ENCODE results near the gene IL1RAP.
A peak's percentile ranks its signal among the peaks of the same experiment; 100 is the strongest.

Gene IL1RAP

DNA sequence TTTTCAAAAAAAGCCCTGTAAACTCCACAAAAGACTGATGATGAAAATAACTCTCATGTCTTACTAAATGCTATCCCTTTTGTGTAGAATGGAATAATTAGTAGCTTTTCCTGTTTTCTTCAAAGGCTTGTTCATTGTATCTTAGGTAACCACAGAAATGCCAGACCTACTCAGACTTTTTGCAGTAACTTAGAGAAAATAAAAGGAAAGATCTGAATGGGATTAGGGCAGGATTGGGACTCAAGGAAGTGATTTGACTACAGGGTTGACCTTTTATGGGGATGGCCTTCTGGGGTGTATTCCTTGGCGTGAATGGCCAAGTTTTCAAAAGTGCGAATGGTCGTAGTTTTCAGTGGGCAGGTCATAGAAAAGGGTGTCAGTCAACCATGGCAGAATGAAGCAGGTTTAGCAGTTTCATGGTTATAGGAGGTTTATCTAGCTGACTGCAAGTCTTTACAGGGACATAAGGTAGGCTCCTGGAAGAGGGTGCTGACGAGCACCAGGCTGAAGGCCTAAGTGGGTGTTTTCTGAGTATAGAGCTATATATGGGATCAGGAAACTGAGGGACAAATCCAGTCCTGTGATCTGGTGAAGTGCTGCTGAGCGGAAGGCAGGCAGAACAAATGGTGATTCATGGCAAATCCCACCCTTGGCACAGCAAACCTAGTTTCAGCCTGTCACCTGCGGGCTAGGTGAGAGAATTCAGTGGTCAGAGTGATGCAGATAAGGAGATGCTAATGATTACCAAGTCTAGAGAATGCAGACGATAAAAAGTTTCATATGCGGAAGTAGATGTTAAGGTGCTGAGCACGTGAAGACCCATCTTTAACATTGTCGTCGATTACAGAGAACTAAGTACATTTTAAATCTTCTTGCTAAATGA is 46.4 kb downstream of the IL1RAP start:
- H3K36me3 ChIP-seq = no peaks in the 10 kb centered on the region
- no peak overlapping the region for H3K4me3 ChIP-seq (ENCODE audit: low read depth, low read length)
- TF ChIP-seq, protein P1, sequence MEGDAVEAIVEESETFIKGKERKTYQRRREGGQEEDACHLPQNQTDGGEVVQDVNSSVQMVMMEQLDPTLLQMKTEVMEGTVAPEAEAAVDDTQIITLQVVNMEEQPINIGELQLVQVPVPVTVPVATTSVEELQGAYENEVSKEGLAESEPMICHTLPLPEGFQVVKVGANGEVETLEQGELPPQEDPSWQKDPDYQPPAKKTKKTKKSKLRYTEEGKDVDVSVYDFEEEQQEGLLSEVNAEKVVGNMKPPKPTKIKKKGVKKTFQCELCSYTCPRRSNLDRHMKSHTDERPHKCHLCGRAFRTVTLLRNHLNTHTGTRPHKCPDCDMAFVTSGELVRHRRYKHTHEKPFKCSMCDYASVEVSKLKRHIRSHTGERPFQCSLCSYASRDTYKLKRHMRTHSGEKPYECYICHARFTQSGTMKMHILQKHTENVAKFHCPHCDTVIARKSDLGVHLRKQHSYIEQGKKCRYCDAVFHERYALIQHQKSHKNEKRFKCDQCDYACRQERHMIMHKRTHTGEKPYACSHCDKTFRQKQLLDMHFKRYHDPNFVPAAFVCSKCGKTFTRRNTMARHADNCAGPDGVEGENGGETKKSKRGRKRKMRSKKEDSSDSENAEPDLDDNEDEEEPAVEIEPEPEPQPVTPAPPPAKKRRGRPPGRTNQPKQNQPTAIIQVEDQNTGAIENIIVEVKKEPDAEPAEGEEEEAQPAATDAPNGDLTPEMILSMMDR (IDR thresholded peaks at IDR 0.05; ENCODE audit: low read depth, low read length) = no peak
- DNase-seq = no peak
- no peaks in the 10 kb centered on the region for H3K27me3 ChIP-seq (ENCODE audit: insufficient read depth, low read depth, severe bottlenecking)
- no peak overlapping the region; the same call in 1 of the 2 replicates for H3K27ac ChIP-seq
- no peaks in the 10 kb centered on the region for H3K9me3 ChIP-seq (ENCODE audit: severe bottlenecking)

DNA sequence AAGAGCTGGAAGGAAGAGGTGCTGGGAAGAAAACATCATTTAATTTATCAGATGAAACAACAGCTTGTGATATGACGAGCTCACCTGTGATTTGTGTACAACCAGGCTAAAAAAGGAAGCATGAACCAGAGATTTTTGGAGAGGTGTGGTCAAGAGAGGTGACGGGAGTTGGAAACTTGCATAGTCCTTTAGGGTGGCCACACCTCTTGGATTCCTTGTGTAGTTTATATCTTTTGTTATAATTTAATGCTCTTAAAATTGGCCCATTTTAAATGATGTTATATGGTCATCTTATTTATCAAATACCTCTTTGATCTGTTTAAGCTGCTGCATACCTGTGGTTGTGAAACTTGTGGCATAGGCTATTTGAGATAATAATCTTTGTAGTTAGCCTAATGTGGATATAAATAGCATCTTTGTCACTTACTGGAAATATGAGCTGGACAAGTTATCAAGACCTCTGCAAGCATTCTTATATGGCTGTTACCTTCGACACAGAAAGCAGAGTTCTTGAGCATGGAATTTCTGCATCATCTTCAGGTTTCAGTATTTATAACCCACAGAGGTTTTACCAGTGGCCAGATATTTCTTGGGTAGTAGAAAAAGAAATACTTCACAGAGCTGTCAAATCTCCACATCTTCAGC is 49.1 kb downstream of the IL1RAP start:
- DNase-seq = no peak
- TF ChIP-seq, protein P1 (IDR thresholded peaks at IDR 0.05; ENCODE audit: low read depth, low read length) = no peak
- H3K27me3 ChIP-seq (ENCODE audit: insufficient read depth, low read depth, severe bottlenecking) = no peaks in the 10 kb centered on the region
- no peaks in the 10 kb centered on the region for H3K36me3 ChIP-seq
- no peaks in the 10 kb centered on the region for H3K9me3 ChIP-seq (ENCODE audit: severe bottlenecking)
- no peak overlapping the region for H3K4me3 ChIP-seq (ENCODE audit: low read depth, low read length)
- no peak overlapping the region for H3K27ac ChIP-seq

DNA sequence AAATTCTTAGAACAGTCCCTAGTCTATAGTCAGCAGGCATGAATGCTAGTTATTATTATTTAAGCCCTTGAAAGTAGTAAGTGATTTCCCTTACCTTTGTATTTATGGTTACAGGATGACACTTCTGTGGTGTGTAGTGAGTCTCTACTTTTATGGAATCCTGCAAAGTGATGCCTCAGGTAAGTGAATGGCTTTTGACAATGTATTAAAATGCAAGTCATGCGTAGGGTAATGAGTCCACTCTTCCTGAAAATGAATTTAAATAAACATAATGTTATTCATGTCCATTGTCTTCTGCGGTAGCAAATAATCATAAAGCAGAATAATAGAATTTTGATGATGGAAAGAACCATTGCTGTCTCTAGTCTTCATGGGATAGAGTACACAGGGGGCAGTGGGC is 50.3 kb downstream of the IL1RAP start:
- Histone ChIP-seq H3K4me3 (ENCODE audit: low read depth, low read length) (no peak overlapping the region), H3K27ac (no peak overlapping the region), H3K36me3 (no peaks in the 10 kb centered on the region)

DNA sequence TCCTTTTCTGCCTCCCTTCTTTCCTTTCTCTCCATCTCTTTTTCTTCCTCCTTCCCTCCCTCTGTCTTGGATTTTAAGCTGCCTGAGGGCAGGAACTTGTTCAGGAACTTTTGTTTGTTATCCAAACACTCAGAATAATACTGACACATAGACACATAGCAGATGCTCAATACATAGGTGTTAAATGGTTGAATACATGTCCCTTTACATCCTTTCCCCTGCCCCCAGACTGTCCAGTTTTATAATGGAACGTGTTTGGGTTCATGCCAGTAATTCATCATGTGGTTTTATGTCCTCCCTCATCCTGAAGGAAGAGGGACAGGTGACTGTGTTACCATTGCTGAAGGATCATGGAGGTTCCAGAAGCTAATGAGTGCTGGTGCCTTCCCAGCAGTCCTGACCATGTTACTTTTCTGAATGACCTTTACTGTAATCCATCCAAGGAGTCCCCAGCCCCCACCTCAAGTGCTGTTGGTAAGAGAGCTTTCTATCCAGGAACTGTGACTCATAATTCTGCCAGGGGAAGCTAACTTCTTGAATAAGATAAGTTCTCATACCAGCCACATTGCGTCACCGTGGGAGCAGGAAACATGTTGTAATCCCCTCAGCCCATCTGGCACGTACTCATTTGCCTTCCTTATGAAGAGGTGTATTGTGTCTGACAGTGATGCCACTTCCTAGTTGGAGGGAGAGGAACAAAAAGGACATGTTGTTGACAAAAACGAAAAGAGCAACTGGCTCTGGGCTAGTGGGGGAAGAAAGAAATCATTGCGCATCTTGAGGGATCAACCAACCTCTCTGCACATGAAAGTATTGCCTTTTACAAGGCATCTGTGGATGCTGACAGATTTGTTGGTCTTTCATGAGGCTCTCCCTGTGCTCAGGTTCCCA is 52.4 kb downstream of the IL1RAP start:
- Histone ChIP-seq H3K27ac (peak overlapping the region; percentile 60), H3K27me3 (ENCODE audit: insufficient read depth, low read depth, severe bottlenecking) (no peaks in the 10 kb centered on the region), H3K36me3 (no peaks in the 10 kb centered on the region), H3K4me3 (ENCODE audit: low read depth, low read length) (no peak overlapping the region), H3K9me3 (ENCODE audit: severe bottlenecking) (no peaks in the 10 kb centered on the region)
- peak; percentile 76 for DNase-seq
- TF ChIP-seq, protein P1 (IDR thresholded peaks at IDR 0.05; ENCODE audit: low read depth, low read length) = no peak

More for the DNA sequence above, 50.3 kb downstream of the IL1RAP start:
- TF ChIP-seq, protein P1 (IDR thresholded peaks at IDR 0.05; ENCODE audit: low read depth, low read length) = no peak
- DNase-seq = no peak
- Histone ChIP-seq H3K9me3 (ENCODE audit: severe bottlenecking) (no peaks in the 10 kb centered on the region), H3K27me3 (ENCODE audit: insufficient read depth, low read depth, severe bottlenecking) (no peaks in the 10 kb centered on the region)

DNA sequence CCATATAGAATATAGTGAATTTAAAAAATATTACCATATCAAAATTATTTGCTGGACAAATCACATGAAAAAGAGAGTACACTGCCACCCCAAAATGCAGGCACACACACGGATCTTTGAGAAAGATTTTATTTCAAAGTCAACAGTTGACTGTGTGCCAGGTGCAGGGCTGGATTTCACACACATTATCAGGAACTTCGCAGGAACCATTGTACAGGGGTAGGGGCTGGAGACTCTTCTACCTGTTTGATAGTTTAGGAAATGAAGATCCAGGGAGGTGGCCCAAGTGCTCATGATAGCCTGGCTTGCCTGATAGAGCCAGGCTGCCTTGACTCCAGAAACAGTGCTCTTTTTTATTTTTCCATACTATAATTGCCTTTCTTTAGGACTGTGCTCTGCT is 54.2 kb downstream of the IL1RAP start:
- H3K27ac ChIP-seq = no peak overlapping the region
- H3K4me3 ChIP-seq (ENCODE audit: low read depth, low read length) = no peak overlapping the region
- no peaks in the 10 kb centered on the region for H3K9me3 ChIP-seq (ENCODE audit: severe bottlenecking)
- TF ChIP-seq, protein P1 (IDR thresholded peaks at IDR 0.05; ENCODE audit: low read depth, low read length) = no peak
- no peak for DNase-seq
- H3K27me3 ChIP-seq (ENCODE audit: insufficient read depth, low read depth, severe bottlenecking) = no peaks in the 10 kb centered on the region
- no peaks in the 10 kb centered on the region for H3K36me3 ChIP-seq
